ENCODE results near the gene THEMIS.

DNA sequence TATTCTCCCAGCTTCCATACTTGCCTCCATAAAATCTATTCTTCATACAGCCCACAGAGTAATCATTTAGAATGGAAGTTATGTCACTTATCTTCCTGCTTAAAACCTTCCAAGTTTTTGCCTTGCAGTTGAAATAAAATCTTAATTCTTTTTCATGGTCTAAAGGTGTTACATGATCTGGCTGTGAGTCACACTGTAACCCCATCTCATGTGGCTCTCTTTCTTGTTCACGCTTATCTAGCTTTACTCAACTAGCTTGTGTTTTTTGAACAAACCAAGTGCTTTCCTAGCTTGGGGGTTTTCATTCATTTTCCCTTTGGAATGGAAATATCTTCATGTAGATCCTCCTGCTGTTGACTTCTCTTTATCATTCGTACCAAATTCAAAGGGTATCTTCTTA, 23.6 kb upstream of the THEMIS start:
- no peak for TF ChIP-seq CTCF (IDR thresholded peaks at IDR 0.05 in 8 of 11, conservative IDR thresholded peaks at IDR 0.05 in 3 of 11)
- TF ChIP-seq POLR2A (IDR thresholded peaks at IDR 0.05): no peak
- no peak for TF ChIP-seq POLR2AphosphoS5 (IDR thresholded peaks at IDR 0.05)

All from spleen (tissue), 7 donors.